Stimulated activated CD4-positive, alpha-beta T cell treated with anti-CD3 and anti-CD28 coated beads, Interleukin-15, amount 100 ng/mL, for 48 hours (primary cell): Measurements from ENCODE around the gene F8.
"Not testable (repeated sequence)": the region's sequence is repeated elsewhere in the genome, so short reads cannot be mapped to it uniquely, and the experiment has no call there.

Experiments used
- DNase-seq, 2 donors: peaks; one replicate each; pipeline ENCODE4 v3.0.0-alpha.2; 2020; ENCODE audit warnings: low read depth in 2 of 2

The F8 gene

GRCh38 chrX:154885057-154885456, 137.5 kb downstream of the F8 start:
- not testable (repeated sequence) for DNase-seq

- DNase-seq, result not testable (repeated sequence)
These were observed 138.5 kb downstream of the F8 start for GRCh38 chrX:154884069-154884468.

- no peak for DNase-seq
These were observed 149.2 kb downstream of the F8 start for GRCh38 chrX:154873329-154873728.

- DNase-seq, result not testable (repeated sequence)
These were observed 154.0 kb downstream of the F8 start for GRCh38 chrX:154868522-154868921.

- DNase-seq, result no peak
These were observed 167.3 kb downstream of the F8 start for GRCh38 chrX:154855256-154855655.

- DNase-seq, result no peak
These were observed 171.4 kb downstream of the F8 start for GRCh38 chrX:154850957-154851611.

- no peak for DNase-seq
These were observed 181.7 kb downstream of the F8 start for GRCh38 chrX:154840856-154841255.

- DNase-seq, result no peak
These were observed 186.4 kb downstream of the F8 start for GRCh38 chrX:154836163-154836562.

- no peak for DNase-seq
These were observed 188.0 kb downstream of the F8 start, which contains the start of gene SMIM9 for GRCh38 chrX:154834562-154834961. SMIM9 (minus strand) TSS chrX:154834662; CDS start chrX:154830856, 3,806 bp downstream.

- DNase-seq, result no peak
These were observed 188.7 kb downstream of the F8 start for GRCh38 chrX:154833746-154834274.

- no peak for DNase-seq
These were observed 192.5 kb downstream of the F8 start for GRCh38 chrX:154829926-154830442.

GRCh38 chrX:154829134-154829533, 193.4 kb downstream of the F8 start:
- DNase-seq, result no peak

- DNase-seq, result no peak
These were observed 194.5 kb downstream of the F8 start for GRCh38 chrX:154828016-154828408.

- DNase-seq, result no peak
These were observed 195.1 kb downstream of the F8 start for GRCh38 chrX:154827194-154828015.

- not testable (repeated sequence) for DNase-seq
These were observed 196.9 kb downstream of the F8 start for GRCh38 chrX:154825586-154825985.

GRCh38 chrX:154824638-154825037, 197.9 kb downstream of the F8 start:
- no peak for DNase-seq

GRCh38 chrX:154822029-154822428, 200.5 kb downstream of the F8 start:
- DNase-seq, result no peak

- no peak for DNase-seq
These were observed 201.0 kb downstream of the F8 start for GRCh38 chrX:154821523-154821922.

GRCh38 chrX:154819771-154820341, 202.7 kb downstream of the F8 start:
- DNase-seq, result no peak

- no peak for DNase-seq
These were observed 203.4 kb downstream of the F8 start for GRCh38 chrX:154818916-154819770.

- DNase-seq, result not testable (repeated sequence)
These were observed 205.4 kb downstream of the F8 start for GRCh38 chrX:154817048-154817618.
